Lung (tissue), 12 donors: ENCODE results near the gene KIF26B. TPM values are rescaled to one million over a fixed set of nuclear protein-coding genes. Genes with fewer than 3 reads are reported as not detected.

ENCODE experiments used
- ATAC-seq: fragments of 200-7000 bp; cut with Tn5 transposase; one replicate; pipeline ENCODE4 v1.9.1; 2020; ENCODE audit warnings: moderate number of reproducible peaks; ENCODE audit not compliant: insufficient read depth, low FRiP score
- DNase-seq, 3 donors: peaks; one replicate each; pipeline ENCODE4 v3.0.0-alpha.2; 2013 to 2017
- H3K27ac ChIP-seq, 2 donors: one replicate each; pipeline ENCODE4 v1.5.1; 2013; ENCODE audit warnings: mild to moderate bottlenecking in 2 of 2, moderate library complexity in 2 of 2, control low read depth in 1 of 2, inconsistent platforms in 1 of 2, low read depth in 1 of 2, low read length in 1 of 2
- H3K27me3 ChIP-seq, 3 donors: one replicate each; pipeline ENCODE4 v1.5.1; 2013; ENCODE audit warnings: low read length in 2 of 3; ENCODE audit not compliant: control insufficient read depth in 3 of 3, insufficient read depth in 3 of 3
- H3K36me3 ChIP-seq, 4 donors: one replicate each; pipeline ENCODE4 v1.5.1; 2013; ENCODE audit warnings: low read length in 4 of 4, mild to moderate bottlenecking in 1 of 4, moderate library complexity in 1 of 4; ENCODE audit not compliant: control insufficient read depth in 4 of 4, insufficient read depth in 4 of 4
- H3K4me1 ChIP-seq, 5 donors: one replicate each; pipeline ENCODE4 v1.5.1; 2013; ENCODE audit warnings: low read length in 5 of 5, mild to moderate bottlenecking in 2 of 5, moderate library complexity in 1 of 5; ENCODE audit not compliant: control insufficient read depth in 5 of 5, insufficient read depth in 5 of 5
- H3K4me3 ChIP-seq: one replicate; pipeline ENCODE4 v1.5.1; 2013; ENCODE audit warnings: mild to moderate bottlenecking, control low read depth, moderate library complexity
- H3K9ac ChIP-seq, 2 donors: one replicate each; pipeline ENCODE4 v1.5.1; 2013; ENCODE audit warnings: low read length in 2 of 2, control low read depth in 1 of 2; ENCODE audit not compliant: insufficient read depth in 1 of 2
- H3K9me3 ChIP-seq, 4 donors: one replicate each; pipeline ENCODE4 v1.5.1; 2013; ENCODE audit warnings: low read length in 3 of 4, mild to moderate bottlenecking in 1 of 4, moderate library complexity in 1 of 4; ENCODE audit not compliant: control insufficient read depth in 4 of 4, insufficient read depth in 3 of 4
- CTCF ChIP-seq: IDR thresholded peaks from 2 replicates; pipeline ENCODE4 v1.5.1; 2012; ENCODE audit warnings: mild to moderate bottlenecking; ENCODE audit errors: control extremely low read depth, extremely low read depth
- WGBS, 2 donors: extraction: QIAGEN DNeasy Blood & Tissue Kit; methylation state at CpG; one replicate each; pipeline ENCODE4 v1.1.7; 2013; 5-methylcytosine and 5-hydroxymethylcytosine counted together
- polyA plus RNA-seq, 2 donors: library from polyadenylated mRNA; stranded (reverse); fragments of 200-250 nt; gene quantifications; one replicate each; pipeline ENCODE4 v1.2.1, GENCODE V29; 2013
- total RNA-seq, 2 donors: library from RNA; depleted of rRNA in 1 of 2; stranded (reverse); fragments of >200 nt in 1 of 2; gene quantifications; one replicate each; pipeline ENCODE4 v1.2.1, GENCODE V29; 2014 to 2021
- donor health status: control.
- donor health status: control.
- donor health status: Bipolar disorder and iron deficiency.
- donor health status: healthy.
- donor health status: DM: yes; HTN: yes; CAD: no.

The KIF26B gene
- total and polyA plus RNA-seq, 4 donors = 0.61 to 6.7 (median 2.2) TPM

- Histone ChIP-seq H3K27me3 (no peaks in the 10 kb centered on the region), H3K9ac (no peak overlapping the region), H3K36me3 (no peaks in the 10 kb centered on the region), H3K27ac (no peak overlapping the region), H3K4me1 (peaks cover 0 to 7% (median 0%) of the 10 kb centered on the region in 5 donors), H3K9me3 (no peaks in the 10 kb centered on the region), H3K4me3 (no peak overlapping the region)
- WGBS, 2 donors = 90% methylated on average over 5 of the region's 5 CpGs
- no peak for TF ChIP-seq CTCF
- DNase-seq = no peak
- ATAC-seq = no peak
Measured at GRCh38 chr1:245226203-245226499, 71.4 kb downstream of the KIF26B start.

DNA sequence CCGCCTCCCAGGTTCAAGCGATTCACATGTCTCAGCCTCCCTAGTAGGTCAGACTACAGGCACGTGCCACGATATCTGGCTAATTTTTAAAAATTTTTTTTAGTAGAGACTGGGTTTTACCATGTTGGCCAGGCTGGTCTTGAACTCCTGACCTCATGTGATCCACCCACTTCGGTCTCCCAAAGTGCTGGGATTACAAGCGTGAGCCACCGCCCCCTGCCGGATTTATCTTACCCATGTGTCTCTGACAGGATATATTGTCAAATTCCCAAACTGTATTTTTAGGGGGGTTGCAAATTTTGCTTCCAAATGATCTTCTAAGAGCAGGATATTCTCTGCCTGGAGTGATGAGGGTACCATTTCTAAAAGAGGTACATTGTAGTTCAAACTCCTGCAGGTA is 74.3 kb downstream of the KIF26B start:
- 92 to 96% methylated on average over 8 of the region's 8 CpGs for WGBS, 2 donors
- ATAC-seq = no peak
- Histone ChIP-seq H3K4me3 (no peak overlapping the region), H3K27ac (no peak overlapping the region), H3K36me3 (no peaks in the 10 kb centered on the region), H3K9ac (no peak overlapping the region), H3K27me3 (no peaks in the 10 kb centered on the region), H3K4me1 (peaks cover 0 to 7% (median 0%) of the 10 kb centered on the region in 5 donors), H3K9me3 (no peaks in the 10 kb centered on the region)
- no peak for DNase-seq
- no peak for TF ChIP-seq CTCF

DNA sequence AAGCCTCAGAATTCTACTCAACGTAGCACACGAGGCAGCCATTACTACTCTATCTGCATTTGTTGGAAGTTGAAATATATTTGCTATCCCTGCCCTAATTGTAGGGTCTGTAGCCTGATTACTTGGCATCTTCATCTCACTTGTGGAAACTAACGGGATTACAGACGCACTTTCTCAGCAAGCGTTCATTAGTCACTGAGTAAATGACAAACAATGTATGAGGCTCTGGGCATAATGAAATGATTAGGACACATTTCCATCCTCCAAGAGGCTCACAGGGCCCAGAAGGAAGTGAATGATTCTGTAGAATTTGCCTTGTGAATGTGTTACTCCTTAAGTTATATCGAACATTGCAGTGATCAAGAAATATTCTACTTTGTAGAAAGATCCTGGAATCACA is 78.1 kb downstream of the KIF26B start:
- no peak overlapping the region for H3K4me3 ChIP-seq
- no peak overlapping the region for H3K9ac ChIP-seq
- TF ChIP-seq CTCF = no peak
- 96% methylated on average over 6 of the region's 6 CpGs for WGBS, 2 donors
- DNase-seq (no peak), ATAC-seq (no peak)
- no peaks in the 10 kb centered on the region for H3K9me3 ChIP-seq
- H3K27me3 ChIP-seq = no peaks in the 10 kb centered on the region
- peaks cover 0 to 16% (median 0%) of the 10 kb centered on the region in 5 donors for H3K4me1 ChIP-seq
- no peaks in the 10 kb centered on the region for H3K36me3 ChIP-seq
- H3K27ac ChIP-seq = no peak overlapping the region
